ENCODE data around the gene GRK4. TPM values are rescaled to one million over a fixed set of nuclear protein-coding genes. Genes with fewer than 3 reads are reported as not detected.

GRK4 gene
- total RNA-seq, 3 donors from 2014 or later (not counting 1 experiment from before 2014, with no cell fraction given): 2.0 to 6.4 (median 5.1) TPM

DNA sequence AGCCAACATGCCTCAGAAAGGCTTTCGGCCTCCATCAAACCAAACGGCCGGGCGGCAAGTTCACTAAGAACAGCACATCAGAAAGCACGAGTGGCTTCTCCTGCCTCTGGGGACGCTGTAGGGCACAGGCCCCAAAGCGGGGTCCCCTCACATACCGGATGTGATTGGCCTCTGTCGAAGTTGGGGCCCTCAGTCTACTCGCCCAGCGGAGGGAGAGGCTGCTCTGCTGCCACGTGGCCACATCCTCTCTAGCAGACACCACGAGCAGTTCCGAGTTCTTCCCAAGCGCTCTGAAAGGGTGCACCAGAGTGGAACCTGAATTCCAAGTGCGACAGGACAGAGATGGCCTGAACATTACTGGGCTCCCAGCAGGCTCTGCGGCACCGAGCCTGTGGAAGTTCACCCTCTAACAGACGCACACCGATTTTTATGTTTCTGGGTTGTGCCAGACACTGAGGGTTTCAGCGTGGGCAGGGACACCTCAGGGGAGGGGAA lies 21.3 kb upstream of the GRK4 start:
- ATAC-seq (peak; percentile 41 to 52 (median 42)), DNase-seq (peak in 1 of 2 donors; percentile 58)
- intact Hi-C loops (cut with micrococcal nuclease): no loop called here
- Mint-ChIP-seq H3K27me3 (ENCODE audit: low read depth in 2 of 2) (no peaks in the 10 kb centered on the region), H3K4me1 (peaks cover 8 to 24% of the 10 kb centered on the region in 2 donors), H3K4me3 (peak overlapping the region; percentile 35), H3K9me3 (no peaks in the 10 kb centered on the region), H3K36me3 (peaks cover 8% of the 10 kb centered on the region), H3K27ac (peak overlapping the region; percentile 80 to 87)
- Histone ChIP-seq H3K36me3 (ENCODE audit: control insufficient read depth, insufficient read depth, low read length) (peaks cover 75% of the 10 kb centered on the region), H3K27ac (ENCODE audit: low read length) (peak overlapping the region; percentile 69), H3K9me3 (ENCODE audit: control insufficient read depth, insufficient read depth, low read length) (no peaks in the 10 kb centered on the region), H3K27me3 (ENCODE audit: control insufficient read depth, insufficient read depth, low read length) (no peaks in the 10 kb centered on the region), H3K4me3 (ENCODE audit: low read length) (no peak overlapping the region), H3K4me1 (ENCODE audit: control insufficient read depth, insufficient read depth, low read length) (peaks cover 39% of the 10 kb centered on the region)
- 82% methylated on average over 21 of the region's 21 CpGs for WGBS (ENCODE audit: insufficient coverage)
- TF ChIP-seq, protein P1, sequence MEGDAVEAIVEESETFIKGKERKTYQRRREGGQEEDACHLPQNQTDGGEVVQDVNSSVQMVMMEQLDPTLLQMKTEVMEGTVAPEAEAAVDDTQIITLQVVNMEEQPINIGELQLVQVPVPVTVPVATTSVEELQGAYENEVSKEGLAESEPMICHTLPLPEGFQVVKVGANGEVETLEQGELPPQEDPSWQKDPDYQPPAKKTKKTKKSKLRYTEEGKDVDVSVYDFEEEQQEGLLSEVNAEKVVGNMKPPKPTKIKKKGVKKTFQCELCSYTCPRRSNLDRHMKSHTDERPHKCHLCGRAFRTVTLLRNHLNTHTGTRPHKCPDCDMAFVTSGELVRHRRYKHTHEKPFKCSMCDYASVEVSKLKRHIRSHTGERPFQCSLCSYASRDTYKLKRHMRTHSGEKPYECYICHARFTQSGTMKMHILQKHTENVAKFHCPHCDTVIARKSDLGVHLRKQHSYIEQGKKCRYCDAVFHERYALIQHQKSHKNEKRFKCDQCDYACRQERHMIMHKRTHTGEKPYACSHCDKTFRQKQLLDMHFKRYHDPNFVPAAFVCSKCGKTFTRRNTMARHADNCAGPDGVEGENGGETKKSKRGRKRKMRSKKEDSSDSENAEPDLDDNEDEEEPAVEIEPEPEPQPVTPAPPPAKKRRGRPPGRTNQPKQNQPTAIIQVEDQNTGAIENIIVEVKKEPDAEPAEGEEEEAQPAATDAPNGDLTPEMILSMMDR (IDR thresholded peaks at IDR 0.05): no peak

DNA sequence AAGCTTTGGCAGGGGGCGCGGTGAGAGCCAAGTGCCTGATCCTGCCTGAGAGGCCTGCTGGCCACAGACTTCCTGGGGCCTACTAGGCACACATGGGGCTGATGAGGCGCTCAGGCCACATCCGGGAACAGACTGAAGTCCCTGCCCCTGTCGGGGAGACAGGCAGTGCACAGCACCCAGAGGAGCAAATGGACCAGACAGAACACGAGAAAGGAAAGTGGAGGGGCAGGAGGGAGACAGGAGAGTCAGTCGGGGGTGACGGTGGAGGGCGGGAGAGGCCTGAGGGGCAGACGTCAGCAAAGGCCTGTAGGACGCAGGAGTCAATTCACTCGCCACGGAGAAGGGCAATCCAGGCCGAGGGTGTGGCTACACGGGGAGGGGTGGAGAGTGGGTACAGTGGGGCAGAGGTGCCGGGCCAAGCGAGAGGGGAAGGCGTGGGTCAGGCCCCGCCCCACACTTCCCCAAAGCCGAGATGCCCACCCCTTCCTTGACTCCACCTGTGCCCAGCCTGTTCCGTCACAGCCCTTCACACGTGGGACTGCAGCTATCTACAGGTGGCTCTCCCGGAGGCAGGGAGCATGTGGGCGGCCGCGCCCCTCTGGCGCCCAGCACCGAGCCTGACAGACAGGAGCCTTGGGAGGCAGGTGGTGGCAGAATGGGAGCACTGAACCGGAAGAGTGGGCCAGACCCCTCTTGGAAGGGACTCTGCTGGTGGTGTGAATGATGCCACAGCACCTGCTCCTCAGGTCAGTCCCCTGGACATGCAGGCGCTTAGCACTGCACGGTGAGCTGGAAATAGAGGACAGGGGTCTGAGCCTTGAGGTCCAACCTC lies 20.6 kb upstream of the GRK4 start:
- no peaks in the 10 kb centered on the region for H3K9me3 ChIP-seq (ENCODE audit: control insufficient read depth, insufficient read depth, low read length)
- Mint-ChIP-seq H3K4me3 (peak overlapping the region; percentile 35), H3K4me1 (peaks cover 6 to 22% of the 10 kb centered on the region in 2 donors), H3K36me3 (peaks cover 8% of the 10 kb centered on the region), H3K9me3 (no peaks in the 10 kb centered on the region), H3K27me3 (ENCODE audit: low read depth in 2 of 2) (no peaks in the 10 kb centered on the region), H3K27ac (peak overlapping the region; percentile 80 to 87)
- ATAC-seq (peak; percentile 61 to 71 (median 65)), DNase-seq (peak in 1 of 2 donors; percentile 70)
- intact Hi-C loops (cut with micrococcal nuclease): no loop called here
- H3K27ac ChIP-seq (ENCODE audit: low read length): peak overlapping the region; percentile 69
- H3K4me3 ChIP-seq (ENCODE audit: low read length): no peak overlapping the region
- H3K4me1 ChIP-seq (ENCODE audit: control insufficient read depth, insufficient read depth, low read length): peaks cover 32% of the 10 kb centered on the region
- H3K27me3 ChIP-seq (ENCODE audit: control insufficient read depth, insufficient read depth, low read length): no peaks in the 10 kb centered on the region
- H3K36me3 ChIP-seq (ENCODE audit: control insufficient read depth, insufficient read depth, low read length): peaks cover 77% of the 10 kb centered on the region
- TF ChIP-seq, protein P1 (IDR thresholded peaks at IDR 0.05): no peak
- 77% methylated on average over 30 of the region's 31 CpGs for WGBS (ENCODE audit: insufficient coverage)

DNA sequence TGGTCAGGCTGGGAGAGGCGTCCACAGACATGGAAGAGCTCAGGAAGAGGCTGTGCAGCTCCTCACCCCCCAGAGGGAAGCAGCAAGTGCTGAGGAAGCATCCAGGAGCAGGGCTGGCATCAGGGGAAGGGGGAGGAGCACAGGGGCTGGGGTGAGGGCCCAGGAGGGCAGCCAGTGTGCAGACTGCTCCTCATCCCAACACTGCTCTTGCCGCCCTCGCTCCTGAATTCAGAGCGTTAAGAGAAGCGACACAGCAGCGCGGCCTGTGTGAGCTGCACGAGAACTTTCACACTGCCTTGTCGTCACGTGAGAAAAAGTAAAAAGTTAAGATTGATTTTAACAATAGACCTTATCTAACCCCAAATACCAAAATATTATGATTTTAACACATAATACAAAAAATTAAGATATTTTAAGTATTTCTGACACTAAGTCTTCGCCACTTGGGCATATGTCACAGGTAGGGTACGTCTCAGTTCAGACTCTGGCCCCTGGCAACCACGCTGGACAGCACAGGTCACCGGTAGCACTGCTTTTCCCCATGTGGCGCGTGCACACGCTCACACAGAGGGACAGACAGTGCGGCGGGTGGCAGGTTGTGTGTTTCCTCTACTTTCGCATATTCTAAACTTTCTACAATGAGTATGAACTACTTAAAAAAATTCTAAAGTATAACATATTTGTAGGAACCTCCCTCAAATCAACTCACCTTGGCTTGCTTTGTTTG lies 19.8 kb upstream of the GRK4 start:
- peaks cover 6 to 22% of the 10 kb centered on the region in 2 donors for H3K4me1 Mint-ChIP-seq
- Histone ChIP-seq H3K4me1 (ENCODE audit: control insufficient read depth, insufficient read depth, low read length) (peaks cover 31% of the 10 kb centered on the region), H3K9me3 (ENCODE audit: control insufficient read depth, insufficient read depth, low read length) (no peaks in the 10 kb centered on the region), H3K4me3 (ENCODE audit: low read length) (no peak overlapping the region), H3K27ac (ENCODE audit: low read length) (peak overlapping the region; percentile 34), H3K27me3 (ENCODE audit: control insufficient read depth, insufficient read depth, low read length) (no peaks in the 10 kb centered on the region), H3K36me3 (ENCODE audit: control insufficient read depth, insufficient read depth, low read length) (peaks cover 77% of the 10 kb centered on the region)
- no peaks in the 10 kb centered on the region for H3K9me3 Mint-ChIP-seq
- no peak for ATAC-seq
- peaks cover 8% of the 10 kb centered on the region for H3K36me3 Mint-ChIP-seq
- H3K27me3 Mint-ChIP-seq (ENCODE audit: low read depth in 2 of 2): no peaks in the 10 kb centered on the region
- intact Hi-C loops (cut with micrococcal nuclease): no loop called here
- 94% methylated on average over 16 of the region's 20 CpGs for WGBS (ENCODE audit: insufficient coverage)
- peak overlapping the region; percentile 80 to 87 for H3K27ac Mint-ChIP-seq
- TF ChIP-seq, protein P1 (IDR thresholded peaks at IDR 0.05): no peak
- DNase-seq: no peak
- H3K4me3 Mint-ChIP-seq: no peak overlapping the region
